BE2C (cell line): ENCODE measurements around the gene CRYBB2.

Source experiments
- DNase-seq: peaks from one replicate; pipeline ENCODE4 v3.0.0-alpha.2; 2020
- H3K27me3 ChIP-seq: fragments of 250-450 bp; sonication (Bioruptor Pico); 2 replicates; pipeline ENCODE4 v1.5.1; 2020; ENCODE audit warnings: mild to moderate bottlenecking
- H3K36me3 ChIP-seq: fragments of 250-450 bp; sonication (Bioruptor Pico); 2 replicates; pipeline ENCODE4 v1.5.1; 2020; ENCODE audit warnings: mild to moderate bottlenecking
- H3K4me1 ChIP-seq: fragments of 250-450 bp; sonication (Bioruptor Pico); 2 replicates; pipeline ENCODE4 v1.5.1; 2020
- H3K4me3 ChIP-seq: 2 replicates; pipeline ENCODE4 v1.5.1; 2011; ENCODE audit warnings: low read depth, low read length
- H3K9me3 ChIP-seq: fragments of 250-450 bp; sonication (Bioruptor Pico); 2 replicates; pipeline ENCODE4 v1.5.1; 2020
- TF ChIP-seq, protein P1 (sequence below): IDR thresholded peaks from 2 replicates; pipeline ENCODE4 v1.5.1; 2012; ENCODE audit warnings: mild to moderate bottlenecking, low read depth, low read length

The CRYBB2 gene

DNA sequence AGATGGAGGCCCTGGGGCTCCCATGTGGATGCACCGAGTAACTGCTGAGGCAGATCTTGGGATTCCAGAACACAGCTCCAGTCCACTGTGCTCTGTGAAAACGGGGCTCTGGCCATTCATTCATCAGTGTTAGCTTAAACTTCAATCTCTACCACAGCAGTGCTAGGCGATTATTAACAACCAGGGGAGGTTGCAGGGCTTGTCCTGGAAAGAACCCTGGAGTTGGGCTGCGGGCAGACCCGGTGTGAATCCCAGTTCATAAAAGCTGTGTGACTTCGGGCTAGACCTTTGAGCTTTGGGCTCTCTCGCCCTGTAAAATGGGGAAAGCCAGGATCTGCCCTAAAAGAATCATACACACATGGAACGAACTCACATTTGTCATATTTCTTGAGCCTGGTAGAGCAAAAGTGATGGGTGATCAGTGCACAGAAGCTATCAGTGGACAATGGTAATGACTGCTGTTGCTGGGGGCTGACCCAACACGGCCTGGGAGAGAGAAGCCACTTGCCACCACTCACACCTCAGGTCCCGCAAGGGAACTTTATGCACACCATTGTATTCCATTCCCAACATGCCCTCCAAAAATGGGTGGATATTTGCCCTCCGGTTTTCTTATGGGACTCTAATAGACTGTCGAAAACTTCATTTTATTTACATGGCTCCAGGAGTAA, 35.4 kb upstream of the CRYBB2 start:
- no peaks in the 10 kb centered on the region for H3K27me3 ChIP-seq
- H3K9me3 ChIP-seq, result no peaks in the 10 kb centered on the region
- no peaks in the 10 kb centered on the region for H3K4me1 ChIP-seq
- TF ChIP-seq, protein P1, sequence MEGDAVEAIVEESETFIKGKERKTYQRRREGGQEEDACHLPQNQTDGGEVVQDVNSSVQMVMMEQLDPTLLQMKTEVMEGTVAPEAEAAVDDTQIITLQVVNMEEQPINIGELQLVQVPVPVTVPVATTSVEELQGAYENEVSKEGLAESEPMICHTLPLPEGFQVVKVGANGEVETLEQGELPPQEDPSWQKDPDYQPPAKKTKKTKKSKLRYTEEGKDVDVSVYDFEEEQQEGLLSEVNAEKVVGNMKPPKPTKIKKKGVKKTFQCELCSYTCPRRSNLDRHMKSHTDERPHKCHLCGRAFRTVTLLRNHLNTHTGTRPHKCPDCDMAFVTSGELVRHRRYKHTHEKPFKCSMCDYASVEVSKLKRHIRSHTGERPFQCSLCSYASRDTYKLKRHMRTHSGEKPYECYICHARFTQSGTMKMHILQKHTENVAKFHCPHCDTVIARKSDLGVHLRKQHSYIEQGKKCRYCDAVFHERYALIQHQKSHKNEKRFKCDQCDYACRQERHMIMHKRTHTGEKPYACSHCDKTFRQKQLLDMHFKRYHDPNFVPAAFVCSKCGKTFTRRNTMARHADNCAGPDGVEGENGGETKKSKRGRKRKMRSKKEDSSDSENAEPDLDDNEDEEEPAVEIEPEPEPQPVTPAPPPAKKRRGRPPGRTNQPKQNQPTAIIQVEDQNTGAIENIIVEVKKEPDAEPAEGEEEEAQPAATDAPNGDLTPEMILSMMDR, result no peak
- no peak overlapping the region for H3K4me3 ChIP-seq
- H3K36me3 ChIP-seq, result no peaks in the 10 kb centered on the region
- DNase-seq, result no peak

DNA sequence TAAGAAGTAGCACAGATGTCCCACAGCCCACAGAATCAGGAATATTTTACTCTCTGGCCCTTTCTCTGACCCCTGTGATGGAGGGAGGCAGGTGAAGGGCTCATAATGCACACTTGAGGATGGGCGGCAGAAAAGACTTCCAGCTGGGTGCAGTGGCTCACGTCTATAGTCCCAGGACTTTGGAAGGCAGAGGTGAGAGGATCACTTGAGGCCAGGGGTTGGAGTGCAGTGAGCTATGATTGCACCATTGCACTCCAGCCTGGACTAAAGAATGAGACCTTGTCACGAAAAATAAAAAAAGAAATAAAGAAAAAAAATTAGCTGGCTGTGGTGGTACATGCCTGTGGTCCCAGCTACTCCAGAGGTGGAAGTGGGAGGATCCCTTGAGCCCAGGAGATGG, 33.3 kb upstream of the CRYBB2 start:
- Histone ChIP-seq H3K4me3 (no peak overlapping the region), H3K4me1 (no peaks in the 10 kb centered on the region), H3K9me3 (no peaks in the 10 kb centered on the region), H3K36me3 (no peaks in the 10 kb centered on the region), H3K27me3 (no peaks in the 10 kb centered on the region)
- TF ChIP-seq, protein P1, result no peak
- DNase-seq, result no peak

DNA sequence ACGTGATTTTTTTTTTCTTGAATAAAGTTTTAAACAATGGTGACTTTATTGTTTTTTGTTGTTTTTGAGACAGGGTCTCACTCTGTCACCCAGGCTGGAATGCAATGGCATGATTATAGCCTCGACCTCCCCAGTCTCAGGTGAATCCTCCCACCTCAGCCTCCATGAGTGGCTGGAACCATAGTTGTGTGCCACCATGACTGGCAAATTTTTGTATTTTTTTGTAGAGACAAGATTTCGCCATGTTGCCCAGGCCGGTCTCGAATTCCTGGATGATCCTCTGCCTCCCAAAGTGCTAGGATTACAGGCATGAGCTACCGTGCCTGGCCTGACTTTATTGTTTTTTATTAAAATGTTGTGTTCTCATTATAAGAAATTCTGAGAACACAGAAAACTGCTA, 32.0 kb upstream of the CRYBB2 start:
- no peak for DNase-seq
- no peaks in the 10 kb centered on the region for H3K4me1 ChIP-seq
- H3K36me3 ChIP-seq, result no peaks in the 10 kb centered on the region
- no peaks in the 10 kb centered on the region for H3K27me3 ChIP-seq
- TF ChIP-seq, protein P1, result no peak
- H3K4me3 ChIP-seq, result no peak overlapping the region
- no peaks in the 10 kb centered on the region for H3K9me3 ChIP-seq

DNA sequence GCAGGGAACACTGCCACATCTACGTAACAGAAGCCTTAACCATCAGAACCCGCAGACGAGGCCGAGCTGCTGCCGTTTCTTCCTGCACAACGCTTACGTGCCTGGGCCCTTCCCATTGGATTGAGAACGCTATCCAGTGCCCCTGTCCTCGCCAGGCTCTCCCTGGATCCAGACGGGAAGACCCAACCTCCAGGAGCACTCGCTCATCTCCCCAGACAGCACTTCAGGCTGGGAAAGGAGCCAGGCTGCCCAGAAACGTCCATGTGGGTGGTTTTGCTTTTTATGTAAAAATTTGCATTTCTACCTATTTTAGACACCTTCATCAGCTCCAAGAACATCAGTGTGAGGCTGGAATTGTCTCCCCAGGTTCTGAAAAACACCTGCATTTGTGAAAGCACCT, 27.0 kb upstream of the CRYBB2 start:
- DNase-seq, result no peak
- no peaks in the 10 kb centered on the region for H3K9me3 ChIP-seq
- H3K4me3 ChIP-seq, result no peak overlapping the region
- H3K27me3 ChIP-seq, result no peaks in the 10 kb centered on the region
- no peaks in the 10 kb centered on the region for H3K4me1 ChIP-seq
- no peaks in the 10 kb centered on the region for H3K36me3 ChIP-seq
- TF ChIP-seq, protein P1, result no peak

DNA sequence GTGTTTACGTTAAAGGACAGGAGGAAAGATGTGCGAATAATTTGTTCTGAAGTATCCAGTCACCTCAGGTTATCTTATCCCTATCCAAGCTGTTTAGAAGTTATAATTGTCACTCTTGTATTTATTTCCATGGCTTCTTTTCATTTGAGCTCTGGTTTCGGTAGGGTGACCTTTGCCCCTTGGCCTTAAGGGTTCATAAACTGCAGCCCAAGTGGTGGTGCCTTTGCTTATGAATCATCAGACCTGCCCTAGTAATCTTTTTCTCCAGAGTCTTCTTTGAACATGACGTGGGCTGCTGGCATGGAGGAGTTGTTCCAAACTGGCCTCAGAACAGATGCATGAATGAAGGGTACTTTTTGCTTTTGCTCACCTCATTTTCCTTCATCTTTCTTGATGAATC, 26.3 kb upstream of the CRYBB2 start:
- H3K4me1 ChIP-seq, result no peaks in the 10 kb centered on the region
- H3K9me3 ChIP-seq, result no peaks in the 10 kb centered on the region
- DNase-seq, result no peak
- TF ChIP-seq, protein P1, result no peak
- no peaks in the 10 kb centered on the region for H3K27me3 ChIP-seq
- H3K36me3 ChIP-seq, result no peaks in the 10 kb centered on the region
- no peak overlapping the region for H3K4me3 ChIP-seq

DNA sequence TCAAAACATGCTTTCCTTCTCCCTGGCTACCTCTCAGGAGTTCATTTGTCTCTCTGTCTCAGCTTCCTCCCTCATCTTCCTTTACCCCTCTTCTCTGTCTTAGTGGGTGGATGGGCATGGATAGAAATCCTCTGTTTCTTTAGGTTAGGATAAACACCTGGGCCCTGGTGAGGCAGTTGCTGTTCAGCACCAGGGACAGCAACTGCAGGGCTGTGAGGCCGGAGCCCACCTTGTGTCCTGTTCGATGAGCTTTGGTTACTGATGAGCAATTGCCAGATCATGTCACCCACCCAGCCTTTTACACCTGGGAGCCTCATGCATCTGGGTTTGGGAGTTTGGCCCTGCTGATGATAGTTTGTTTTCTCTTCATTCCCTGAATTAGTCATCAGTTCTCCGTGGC, 25.9 kb upstream of the CRYBB2 start:
- Histone ChIP-seq H3K4me1 (no peaks in the 10 kb centered on the region), H3K27me3 (no peaks in the 10 kb centered on the region), H3K4me3 (no peak overlapping the region), H3K36me3 (no peaks in the 10 kb centered on the region), H3K9me3 (no peaks in the 10 kb centered on the region)
- no peak for DNase-seq
- TF ChIP-seq, protein P1, result no peak
